GM19025 (cell line): Measurements from ENCODE around the gene CLN3.
"Not testable (repeated sequence)": the region's sequence is repeated elsewhere in the genome, so short reads cannot be mapped to it uniquely, and the experiment has no call there.

Experiments
- ATAC-seq: cut with Tn5 transposase; IDR thresholded peaks from one replicate; pipeline ENCODE4 v1.9.1; 2021; ENCODE audit warnings: mild to moderate bottlenecking, low read depth, moderate library complexity; ENCODE audit not compliant: unreplicated experiment

Gene CLN3

DNA sequence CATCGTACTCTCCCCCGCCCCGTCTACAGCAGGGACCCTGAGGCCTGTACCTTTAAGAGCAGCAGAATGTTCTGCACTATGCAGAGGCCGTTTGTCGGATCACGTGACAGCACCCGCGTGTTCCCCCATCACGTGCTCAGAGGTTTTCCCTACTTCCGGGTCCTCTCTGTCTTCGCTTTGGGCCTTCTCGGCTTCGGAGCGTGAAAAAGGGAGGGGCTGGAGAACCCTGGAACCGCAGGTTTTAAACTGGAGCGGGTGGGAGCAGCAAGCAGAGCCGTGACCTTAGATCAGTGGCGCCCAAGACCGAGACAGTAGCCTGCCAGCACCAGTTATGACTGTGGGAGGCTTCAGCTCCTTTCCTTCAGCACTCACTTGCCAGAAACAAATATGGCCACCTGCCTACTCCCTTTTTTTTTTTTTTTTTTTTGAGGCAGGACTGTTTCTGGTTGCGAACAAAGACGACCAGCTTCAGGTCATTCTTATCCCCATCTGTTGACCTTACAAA is at the start of gene CLN3:
Gene CLN3 (minus strand): TSS at position 105 of the 505 bp plus-strand sequence. CDS start 315 bp downstream, outside the sequence.
- ATAC-seq: peak; percentile 66

DNA sequence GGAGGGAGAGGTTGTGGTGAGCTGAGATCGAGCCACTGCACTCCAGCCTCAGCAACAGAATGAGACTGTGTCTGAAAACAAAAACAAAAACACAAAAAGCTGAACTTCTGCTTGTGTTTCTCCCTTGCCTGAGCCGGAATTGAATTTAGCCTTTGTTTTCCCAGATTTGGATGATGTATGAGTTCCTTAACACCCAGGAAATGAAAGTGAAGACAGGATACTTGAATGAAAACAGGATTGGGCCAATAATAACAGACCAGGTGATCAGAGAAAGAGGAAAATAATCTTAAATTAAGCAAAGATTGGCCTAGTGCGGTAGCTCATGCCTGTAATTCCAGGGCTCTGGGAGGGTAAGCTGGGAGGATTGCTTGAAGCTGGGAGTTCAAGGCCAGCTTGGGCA is 48.5 kb upstream of the CLN3 start:
- no peak for ATAC-seq

DNA sequence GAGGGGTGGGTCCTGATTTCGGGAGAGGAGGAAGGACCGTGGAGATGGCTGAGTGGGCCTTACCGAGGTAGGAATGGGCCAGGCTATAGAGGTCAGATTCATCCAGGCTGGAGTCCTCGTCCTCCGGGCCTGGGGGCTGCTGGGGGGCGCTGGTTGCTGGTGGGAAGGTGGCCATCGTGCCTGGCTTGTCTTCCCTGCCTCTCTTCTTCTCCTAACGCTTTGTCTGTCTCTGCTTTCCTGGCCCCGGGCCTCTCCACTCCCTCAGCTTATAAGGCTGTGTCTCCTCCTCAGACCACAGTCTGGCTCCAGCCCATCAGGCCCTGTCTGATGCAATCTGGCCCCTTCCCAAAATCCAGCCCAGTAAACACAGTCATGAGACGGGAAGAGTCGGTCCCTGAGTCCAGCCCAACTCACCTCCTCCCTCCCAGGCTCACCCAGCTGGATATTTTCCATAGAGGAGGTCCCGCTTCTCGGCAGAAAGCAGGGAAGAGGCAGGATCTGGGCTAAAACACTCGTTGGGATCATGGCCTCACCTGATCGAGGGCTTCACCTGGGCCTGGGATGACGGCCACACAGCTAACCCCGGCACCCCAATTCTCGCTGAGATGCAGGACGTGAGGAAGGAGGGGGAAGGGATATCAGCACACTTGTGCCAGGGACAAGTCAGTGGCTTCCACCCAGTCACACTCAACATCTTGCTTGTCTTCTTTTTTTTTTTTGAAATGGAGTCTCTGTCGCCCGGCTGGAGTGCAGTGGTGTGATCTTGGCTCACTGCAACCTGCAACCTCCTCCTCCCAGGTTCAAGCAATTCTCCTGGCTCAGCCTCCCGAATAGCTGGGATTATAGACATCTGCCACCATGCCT is 47.1 kb upstream of the CLN3 start, which contains the start of gene NUPR1:
Gene NUPR1 (minus strand): TSS at position 242 of the 864 bp plus-strand sequence. CDS start 67 bp downstream, at position 175.
- ATAC-seq: no peak

DNA sequence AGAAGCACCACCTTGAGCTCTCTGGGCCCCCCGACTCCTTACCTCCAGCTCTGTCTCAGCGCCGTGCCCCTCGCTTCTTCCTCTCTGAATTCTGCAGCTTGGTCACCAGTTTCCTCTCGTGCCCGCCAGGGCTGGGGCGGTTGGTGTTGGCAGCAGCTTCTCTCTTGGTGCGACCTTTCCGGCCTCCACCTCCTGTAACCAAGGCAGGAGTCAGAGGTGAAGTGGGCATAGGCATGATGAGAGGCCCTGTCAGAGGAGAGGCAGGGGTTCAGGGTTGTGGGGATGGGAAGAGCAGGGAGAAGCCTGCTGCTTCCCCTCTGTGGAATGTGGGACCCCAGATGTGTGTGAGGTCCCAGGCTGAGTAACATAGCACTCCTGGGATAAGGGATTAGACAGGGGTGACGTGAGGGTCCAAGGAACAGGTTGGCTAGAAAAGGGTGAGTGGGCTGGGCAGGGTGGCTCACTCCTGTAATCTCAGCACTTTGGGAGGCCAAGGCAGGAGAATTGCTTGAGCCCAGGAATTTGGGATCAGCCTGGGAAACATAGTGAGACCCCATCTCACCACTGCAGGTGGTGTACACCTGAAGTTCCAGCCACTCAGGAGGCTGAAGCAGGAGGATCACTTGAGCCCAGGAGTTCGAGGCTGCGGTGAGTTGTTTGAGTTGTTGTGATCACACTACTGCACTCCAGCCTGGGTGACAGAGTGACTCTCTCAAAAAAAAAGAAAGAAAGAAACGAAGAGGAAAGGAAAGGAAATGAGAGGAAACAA is 46.3 kb upstream of the CLN3 start:
- no peak for ATAC-seq

DNA sequence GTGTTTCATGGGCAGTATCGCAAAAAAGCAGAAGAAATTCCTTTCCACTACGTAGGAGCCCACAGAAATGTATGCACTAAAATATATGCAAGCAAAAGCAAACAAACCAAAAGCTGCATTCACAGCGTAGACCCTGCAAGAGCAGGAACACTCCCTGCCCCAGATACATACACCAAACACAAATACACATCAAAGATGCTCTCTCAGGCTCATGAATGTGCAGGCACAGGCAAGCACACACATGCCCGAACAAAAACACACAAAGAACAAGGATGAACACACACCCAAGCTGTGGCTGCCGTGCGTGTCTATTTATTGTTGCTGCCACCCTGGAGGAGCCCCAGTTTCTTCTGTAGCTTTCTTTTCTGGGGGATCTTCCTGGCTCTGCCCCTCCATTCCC is 45.2 kb upstream of the CLN3 start:
- ATAC-seq: no peak

DNA sequence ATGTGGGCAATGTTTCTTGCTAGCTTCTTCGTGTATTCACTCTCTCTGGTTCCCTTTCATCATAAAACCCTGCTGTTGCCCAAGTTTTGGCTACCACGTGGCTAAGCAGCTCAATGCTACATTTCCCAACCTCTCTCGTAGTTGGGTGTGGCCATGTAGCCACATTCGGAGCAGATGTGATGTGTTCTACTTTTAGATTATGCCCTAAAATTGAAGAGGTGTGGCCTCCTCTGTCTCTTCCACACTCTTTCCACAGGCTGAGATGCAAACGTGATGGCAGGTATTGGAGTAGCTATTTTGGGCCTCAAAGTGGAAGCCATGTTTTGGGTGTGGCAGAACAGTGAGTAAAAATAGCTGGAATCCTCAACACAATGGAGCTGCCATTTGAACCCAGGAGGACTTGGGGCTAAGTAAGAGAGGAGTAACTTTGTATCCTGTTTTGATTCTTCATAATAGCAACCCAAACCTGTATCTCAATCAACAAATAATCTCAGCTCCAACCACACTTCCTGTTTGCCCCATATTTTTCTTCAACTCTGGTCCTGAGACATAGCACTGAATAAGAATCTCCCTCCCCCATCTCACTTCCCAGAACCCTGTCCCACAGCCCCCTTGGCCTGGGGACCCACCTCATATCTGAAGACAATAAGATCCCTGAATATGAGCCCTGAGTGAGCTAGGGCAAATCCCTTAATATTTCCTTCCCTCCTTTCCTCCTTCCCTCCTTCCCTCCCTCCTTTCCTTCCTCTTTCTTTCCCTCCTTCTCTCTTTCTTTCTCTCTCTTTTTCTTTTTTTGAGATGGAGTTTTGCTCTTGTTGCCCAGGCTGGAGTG is 42.9 kb upstream of the CLN3 start:
- ATAC-seq: no peak

DNA sequence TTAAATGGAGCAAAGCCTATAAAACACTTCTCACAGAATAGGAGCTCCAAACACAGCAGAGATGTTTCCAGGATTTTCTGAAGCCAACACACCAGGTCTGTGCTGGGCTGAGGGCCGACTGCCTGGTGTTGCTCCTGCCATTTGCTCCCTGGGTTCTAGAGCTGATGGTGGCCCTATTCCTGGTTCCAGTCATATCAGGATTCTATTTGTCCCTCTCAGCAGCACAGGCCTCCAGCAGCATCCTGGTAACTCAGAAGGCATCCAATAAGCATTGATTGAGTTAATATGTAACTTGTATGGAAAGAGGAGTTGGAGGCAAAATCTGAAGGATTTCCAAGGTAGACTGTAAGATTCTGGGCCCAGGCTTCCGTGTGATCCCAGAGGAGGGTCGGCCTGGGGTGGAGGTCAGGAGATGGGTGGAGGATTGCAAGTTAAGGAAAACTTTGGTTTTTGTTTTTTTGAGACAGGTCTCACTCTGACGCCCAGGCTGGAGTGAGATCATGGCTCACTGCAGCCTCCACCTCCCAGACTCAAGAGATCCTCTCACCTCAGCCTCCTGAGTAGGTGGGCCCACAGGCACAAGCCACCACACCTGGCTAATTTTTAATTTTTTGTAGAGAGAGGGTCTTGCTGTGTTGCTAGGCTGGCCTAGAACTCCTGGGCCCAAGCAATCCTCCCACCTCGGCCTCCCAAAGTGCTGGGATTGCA is 41.2 kb upstream of the CLN3 start:
- ATAC-seq: no peak

DNA sequence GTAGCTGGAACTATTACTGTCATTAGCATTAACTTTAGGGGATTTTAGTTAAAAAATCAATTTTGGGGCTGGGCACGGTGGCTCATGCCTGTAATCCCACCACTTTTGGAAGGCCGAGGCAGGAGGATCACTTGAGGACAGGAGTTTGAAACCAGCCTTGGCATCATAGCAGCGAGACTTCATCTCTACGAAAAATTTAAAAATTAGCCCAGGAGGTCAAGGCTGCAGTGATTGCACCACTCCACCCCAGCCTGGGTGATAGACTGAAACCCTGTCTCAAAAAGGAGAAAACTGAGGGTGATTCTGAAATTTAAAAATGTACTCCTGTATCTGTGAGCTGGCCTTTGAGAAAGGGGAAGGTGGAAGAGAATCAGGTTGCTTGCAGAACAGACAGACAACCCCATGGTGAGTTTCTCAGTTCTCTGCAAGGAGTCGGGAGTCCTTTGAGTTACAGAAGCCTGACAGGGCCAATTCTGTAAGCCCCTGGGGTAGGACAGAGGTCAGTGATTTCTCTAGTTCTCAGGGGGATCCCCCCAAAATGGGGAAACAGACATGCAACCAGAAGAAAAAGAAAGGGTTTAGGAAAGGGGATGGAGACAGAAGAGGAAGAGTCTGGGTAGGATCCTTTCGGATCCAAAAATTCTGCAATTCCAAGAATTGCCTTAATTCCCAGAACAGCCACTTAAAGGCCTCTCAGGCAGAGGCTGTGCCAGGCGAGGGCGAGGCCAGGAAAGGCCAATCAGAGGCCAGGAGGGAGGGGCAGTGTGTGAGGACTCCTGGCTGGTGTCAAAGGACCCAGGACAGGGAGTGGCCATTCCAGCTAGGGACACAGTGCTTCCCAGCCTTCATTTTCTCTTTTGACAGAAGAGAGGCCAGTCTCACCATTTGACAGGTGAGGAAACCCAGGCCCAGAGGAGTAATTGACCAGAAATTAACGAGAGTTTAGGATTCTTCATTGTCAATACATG is 40.2 kb upstream of the CLN3 start:
- no peak for ATAC-seq

DNA sequence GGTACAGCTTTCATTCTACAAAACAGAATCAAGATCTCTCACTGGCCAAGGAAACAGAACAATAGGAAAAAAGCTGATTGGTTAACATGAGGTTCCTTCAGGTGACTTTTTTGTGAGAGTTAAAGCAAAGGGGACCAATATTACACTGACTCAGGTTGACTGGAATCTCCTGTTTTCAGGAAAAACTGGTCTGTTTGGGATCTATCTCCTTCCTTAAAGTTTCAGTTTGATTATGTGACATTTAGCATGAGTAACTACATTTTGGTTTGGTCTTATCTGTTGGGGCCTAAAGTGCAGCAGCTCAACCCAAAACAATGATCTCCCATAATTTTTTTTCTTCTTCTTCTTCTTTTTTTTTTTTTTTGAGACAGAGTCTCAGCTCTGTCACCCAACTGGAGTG is 37.2 kb upstream of the CLN3 start:
- no peak for ATAC-seq

DNA sequence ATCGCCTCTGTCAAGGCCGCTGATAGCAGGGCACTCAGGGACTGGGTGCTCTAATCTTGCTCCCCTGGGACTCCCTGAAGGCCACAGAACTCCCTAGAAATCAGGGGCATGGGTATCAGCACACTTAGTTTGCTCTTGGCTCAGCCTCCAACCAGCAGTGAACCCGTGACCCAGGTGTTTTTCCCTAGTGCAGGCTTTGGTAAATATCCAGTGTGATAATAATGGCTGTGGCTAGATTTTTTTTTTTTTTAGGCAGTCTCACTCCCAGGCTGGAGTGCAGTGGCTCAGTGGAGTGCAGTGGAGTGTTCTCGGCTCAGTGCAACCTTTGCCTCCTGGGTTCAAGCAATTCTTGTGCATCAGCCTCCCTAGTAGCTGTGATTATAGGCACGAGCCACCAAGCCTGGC is 36.6 kb upstream of the CLN3 start:
- ATAC-seq: no peak

DNA sequence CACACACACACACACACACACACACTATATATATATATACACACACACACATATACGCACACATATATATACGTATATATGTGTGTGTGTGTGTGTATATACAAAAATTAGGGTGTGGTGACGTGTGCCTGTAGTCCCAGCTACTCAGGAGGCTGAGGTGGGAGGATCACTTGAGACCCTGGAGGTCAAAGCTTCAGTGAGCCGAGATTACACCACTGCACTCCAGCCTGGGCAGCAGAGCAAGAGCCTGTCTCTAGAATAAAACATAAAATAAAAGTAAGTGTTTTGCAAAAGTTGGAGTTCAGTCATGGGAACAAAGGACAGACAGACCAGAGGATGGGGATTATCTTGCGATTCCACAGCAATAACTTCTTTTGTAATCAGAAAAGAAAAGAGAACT is 36.1 kb upstream of the CLN3 start:
- ATAC-seq: no peak

DNA sequence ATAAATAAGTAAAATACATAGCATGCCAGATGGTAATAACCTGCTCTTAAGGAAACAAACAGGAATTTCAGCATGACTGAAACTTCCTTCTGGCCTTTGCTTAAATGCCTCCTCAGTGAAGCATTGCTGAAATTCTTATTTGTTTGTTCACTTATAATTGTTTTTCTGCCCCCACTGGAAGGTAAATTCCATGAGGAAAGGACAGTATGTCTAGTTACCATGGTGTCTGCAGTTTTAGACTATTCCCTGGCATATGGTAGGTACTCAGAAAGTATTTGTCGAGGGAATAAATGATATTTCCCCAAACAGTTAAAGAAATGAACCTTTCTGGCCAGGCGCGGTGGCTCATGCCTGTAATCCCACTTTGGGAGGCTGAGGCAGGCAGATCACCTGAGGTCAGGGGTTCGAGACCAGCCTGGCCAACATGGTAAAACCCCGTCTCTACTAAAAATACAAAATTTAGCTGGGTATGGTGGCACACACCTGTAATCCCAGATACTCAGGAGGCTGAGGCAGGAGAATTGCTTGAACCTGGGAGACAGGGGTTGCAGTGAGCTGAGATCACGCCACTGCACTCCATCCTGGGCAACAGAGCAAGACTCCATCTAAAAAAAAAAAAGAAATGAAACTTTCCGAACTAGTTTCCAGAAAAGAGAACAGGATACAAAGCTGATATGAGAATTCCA is 35.4 kb upstream of the CLN3 start:
- not testable (repeated sequence) for ATAC-seq

DNA sequence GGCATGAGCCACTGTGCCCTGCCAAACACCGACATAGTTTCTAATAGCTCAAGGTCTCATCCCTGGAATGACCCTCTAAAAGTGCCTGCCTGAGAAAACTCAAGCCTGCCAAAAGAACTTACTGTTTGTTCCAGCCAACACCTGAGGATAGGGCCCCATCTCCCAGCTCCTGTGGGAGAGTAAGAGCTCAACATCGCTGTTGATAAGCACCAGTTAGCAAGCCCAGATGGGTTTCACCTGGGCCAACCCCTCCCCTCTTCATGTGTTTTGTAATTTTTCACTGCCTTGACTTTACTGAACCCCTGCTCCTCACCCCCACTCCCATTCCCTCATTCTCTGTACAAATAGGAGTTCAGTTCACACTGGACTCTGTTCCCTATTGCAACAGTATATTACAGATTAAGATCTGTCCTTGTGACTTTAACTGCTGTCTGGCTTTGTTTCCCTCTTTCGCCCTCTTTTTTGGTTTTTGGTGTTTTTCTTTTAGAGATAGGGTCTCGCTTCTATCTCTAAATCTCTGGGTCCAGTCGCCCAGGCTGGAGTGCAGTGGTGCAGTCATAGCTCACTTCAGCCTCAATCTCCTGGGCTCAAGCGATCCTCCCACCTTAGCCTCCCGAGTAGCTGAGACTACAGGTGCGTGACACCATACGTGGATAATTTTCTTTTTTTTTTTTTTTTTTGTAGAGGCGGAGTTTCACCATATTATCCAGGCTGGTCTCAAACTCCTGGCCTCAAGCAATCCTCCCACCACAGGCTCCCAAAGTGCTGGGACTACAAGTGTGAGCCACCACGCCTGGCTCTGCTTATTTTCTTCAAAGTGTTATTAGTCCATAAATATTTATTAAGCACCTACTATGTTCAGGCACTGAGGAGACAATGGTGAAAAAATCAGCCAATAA is 34.6 kb upstream of the CLN3 start:
- ATAC-seq: no peak

DNA sequence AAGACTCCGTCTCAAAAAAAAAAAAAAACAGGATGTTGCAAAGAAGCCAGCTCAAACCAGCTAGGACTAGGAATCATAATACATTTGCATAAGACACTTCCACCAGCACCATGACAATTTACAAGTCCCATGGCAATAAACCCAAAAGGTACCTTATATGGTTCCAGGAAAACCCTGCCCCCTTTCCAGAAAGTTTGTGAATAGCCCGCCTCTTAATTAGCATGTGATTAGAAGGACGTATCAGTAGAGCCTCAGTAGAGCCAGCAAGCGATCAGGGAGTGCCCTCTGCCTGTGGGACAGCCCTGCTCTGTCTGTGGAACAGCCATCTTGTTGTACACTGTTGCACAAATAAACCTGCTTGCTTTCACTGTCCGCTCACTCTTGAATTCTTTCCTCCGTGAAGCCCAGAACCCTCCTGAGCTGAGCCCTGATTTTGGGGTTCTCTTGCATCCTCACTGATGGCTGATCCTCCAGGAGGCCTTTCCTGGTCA is 32.9 kb upstream of the CLN3 start:
- ATAC-seq: no peak

DNA sequence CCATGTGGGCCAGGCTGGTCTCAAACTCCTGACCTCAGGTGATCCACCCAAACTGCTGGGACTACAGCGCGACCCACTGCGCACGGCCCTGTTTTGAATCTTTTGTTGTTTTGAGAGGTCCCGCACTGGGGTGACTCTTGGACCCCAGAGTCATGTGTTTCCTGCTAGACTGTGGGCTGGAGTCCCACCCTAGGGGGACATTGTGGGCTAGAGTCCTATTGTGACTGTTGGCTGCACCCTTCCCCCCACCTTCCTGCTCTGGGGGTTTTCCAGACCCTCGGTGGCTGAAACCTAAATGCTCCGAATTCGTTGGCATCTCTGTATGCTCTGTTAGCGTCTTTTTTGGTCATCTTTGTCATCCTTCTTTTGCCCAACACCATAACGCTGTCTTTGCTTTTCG is 30.9 kb upstream of the CLN3 start:
- ATAC-seq: no peak

DNA sequence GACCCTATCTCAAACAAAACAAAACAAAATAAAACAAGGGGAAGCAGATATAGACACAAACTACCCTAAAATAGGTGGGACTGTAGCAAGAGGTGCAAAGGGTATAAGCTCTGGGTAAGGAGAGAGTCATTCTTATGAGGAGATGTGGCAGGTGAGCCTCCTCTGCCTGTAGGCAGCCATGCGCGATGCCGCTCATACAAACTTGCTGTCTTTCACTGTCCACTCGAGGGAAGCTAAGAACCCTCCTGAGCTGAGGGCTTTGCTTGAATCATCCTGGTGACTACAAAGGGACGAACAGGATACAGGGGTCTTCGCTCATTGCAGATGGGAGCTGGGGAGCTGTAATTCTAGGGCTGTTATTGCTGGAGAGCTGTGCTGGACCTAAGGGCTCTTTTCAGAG is 29.6 kb upstream of the CLN3 start:
- no peak for ATAC-seq

DNA sequence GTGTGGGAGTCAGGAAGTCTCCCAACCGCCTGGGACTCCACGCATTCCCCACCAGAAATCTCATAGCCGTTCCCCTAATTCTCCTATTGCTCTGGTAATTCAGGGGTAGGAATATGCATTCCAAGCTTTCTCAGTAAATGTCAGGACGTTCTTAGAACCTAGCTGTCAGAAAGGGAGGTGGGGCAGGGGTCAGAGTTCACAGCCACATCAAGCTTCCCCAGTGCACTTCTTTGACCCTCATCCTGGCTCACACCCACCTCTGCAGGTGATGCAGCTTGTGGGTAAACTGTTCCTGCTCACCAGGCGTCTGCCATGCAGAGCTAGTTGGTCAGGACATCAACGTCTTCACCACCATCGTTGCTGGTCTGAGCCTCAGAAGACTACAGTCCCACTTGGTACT is 28.8 kb upstream of the CLN3 start:
- ATAC-seq: no peak
